Limb (tissue), 2 donors: ENCODE data around the gene GPR162.
A peak's percentile ranks its signal among the peaks of the same experiment; 100 is the strongest.
"Not testable (repeated sequence)": the region's sequence is repeated elsewhere in the genome, so short reads cannot be mapped to it uniquely, and the experiment has no call there.

Experiments
- DNase-seq, 2 donors: peaks; one replicate each; pipeline ENCODE4 v3.0.0-alpha.2; 2016; ENCODE audit errors: extremely low spot score in 2 of 2

The GPR162 gene

GRCh38 chr12:6872073-6873048, 50.7 kb downstream of the GPR162 start:
- peak; percentile 84 to 93 for DNase-seq

GRCh38 chr12:6873094-6874014, 51.7 kb downstream of the GPR162 start, which contains the start of gene SPSB2:
Gene SPSB2, minus strand, starts transcription at chr12:6873303. Its CDS starts 402 bp downstream, at chr12:6872901.
- DNase-seq: peak; percentile 95 to 98

DNA sequence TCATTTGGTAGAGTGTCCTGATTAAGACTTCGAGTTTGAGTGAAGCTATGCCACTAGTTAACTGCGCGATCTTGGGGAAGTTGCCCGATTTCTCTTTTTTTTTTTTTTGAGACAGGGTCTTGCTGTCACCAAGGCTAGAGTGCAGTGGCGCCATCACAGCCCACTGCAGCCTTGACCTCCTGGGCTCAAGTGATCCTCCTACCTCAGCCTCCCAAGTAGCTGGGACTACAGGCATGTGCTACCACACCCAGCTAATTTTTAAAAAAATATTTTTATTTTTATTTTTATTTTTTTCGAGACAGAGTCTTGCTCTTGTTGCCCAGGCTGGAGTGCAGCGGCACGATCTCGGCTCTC, 52.4 kb downstream of the GPR162 start:
- not testable (repeated sequence) for DNase-seq
